ACC112 (cell line): Measurements from ENCODE around the gene ZNF467.

Experiments used
- H2AFZ ChIP-seq: fragments of 200-600 bp; sonication (generic); one replicate; pipeline ENCODE4 v1.6.0; 2017; ENCODE audit warnings: antibody characterized with exemption, low read length; ENCODE audit not compliant: unreplicated experiment
- H3K27ac ChIP-seq: fragments of 200-600 bp; sonication (generic); 2 replicates; pipeline ENCODE4 v1.5.1; 2014; ENCODE audit warnings: low read depth, mild to moderate bottlenecking, antibody characterized with exemption, low read length, moderate library complexity
- H3K27me3 ChIP-seq: fragments of 200-600 bp; sonication (generic); 2 replicates; pipeline ENCODE4 v1.6.1; 2014; ENCODE audit warnings: mild to moderate bottlenecking, antibody characterized with exemption, low read length, moderate library complexity, mixed read lengths; ENCODE audit not compliant: insufficient read depth
- H3K36me3 ChIP-seq: fragments of 200-600 bp; sonication (generic); 2 replicates; pipeline ENCODE4 v1.6.1; 2016; ENCODE audit warnings: mild to moderate bottlenecking, antibody characterized with exemption, low read length, moderate library complexity, mixed read lengths; ENCODE audit not compliant: insufficient read depth
- H3K4me1 ChIP-seq: fragments of 200-600 bp; sonication (generic); one replicate; pipeline ENCODE4 v1.6.1; 2016; ENCODE audit warnings: low read length, mixed read lengths; ENCODE audit not compliant: insufficient read depth, unreplicated experiment, control insufficient read depth
- H3K4me3 ChIP-seq: fragments of 200-600 bp; sonication (generic); 2 replicates; pipeline ENCODE4 v1.5.1; 2014; ENCODE audit warnings: mild to moderate bottlenecking, low read depth, low read length
- H3K79me2 ChIP-seq: fragments of 200-600 bp; sonication (generic); one replicate; pipeline ENCODE4 v1.6.0; 2016; ENCODE audit warnings: low read length; ENCODE audit not compliant: control insufficient read depth, unreplicated experiment, insufficient read depth

The ZNF467 gene

GRCh38 chr7:149742075-149742701, 31.2 kb downstream of the ZNF467 start:
- Histone ChIP-seq H3K27ac (no peak overlapping the region), H3K4me3 (peak overlapping the region; percentile 63)

GRCh38 chr7:149741629-149742028, 31.8 kb downstream of the ZNF467 start:
- Histone ChIP-seq H3K27me3 (peaks cover 32% of the 10 kb centered on the region), H3K4me3 (peak overlapping the region; percentile 63), H3K4me1 (no peaks in the 10 kb centered on the region), H3K27ac (no peak overlapping the region), H3K36me3 (no peaks in the 10 kb centered on the region), H2AFZ (peak overlapping the region; percentile 78), H3K79me2 (no peaks in the 10 kb centered on the region)

More at GRCh38 chr7:149742075-149742701, 31.2 kb downstream of the ZNF467 start:
- no peaks in the 10 kb centered on the region for H3K79me2 ChIP-seq
- H2AFZ ChIP-seq: peak overlapping the region; percentile 78
- H3K27me3 ChIP-seq: peaks cover 38% of the 10 kb centered on the region
- no peaks in the 10 kb centered on the region for H3K4me1 ChIP-seq
- no peaks in the 10 kb centered on the region for H3K36me3 ChIP-seq

- H3K27ac ChIP-seq: no peak overlapping the region
- H2AFZ ChIP-seq: no peak overlapping the region
- peaks cover 7% of the 10 kb centered on the region for H3K4me1 ChIP-seq
- H3K4me3 ChIP-seq: no peak overlapping the region
- H3K36me3 ChIP-seq: no peaks in the 10 kb centered on the region
- no peaks in the 10 kb centered on the region; the same call in 1 of the 2 replicates for H3K27me3 ChIP-seq
- no peaks in the 10 kb centered on the region for H3K79me2 ChIP-seq
These were observed 36.7 kb downstream of the ZNF467 start for GRCh38 chr7:149736478-149737360.

GRCh38 chr7:149735779-149736477, 37.5 kb downstream of the ZNF467 start:
- H3K36me3 ChIP-seq: no peaks in the 10 kb centered on the region
- no peak overlapping the region for H3K27ac ChIP-seq
- no peaks in the 10 kb centered on the region; the same call in 1 of the 2 replicates for H3K27me3 ChIP-seq

GRCh38 chr7:149735181-149735602, 38.2 kb downstream of the ZNF467 start:
- Histone ChIP-seq H3K4me1 (peaks cover 7% of the 10 kb centered on the region), H3K36me3 (no peaks in the 10 kb centered on the region), H3K4me3 (no peak overlapping the region), H3K27ac (no peak overlapping the region), H3K79me2 (no peaks in the 10 kb centered on the region), H3K27me3 (no peaks in the 10 kb centered on the region; the same call in 1 of the 2 replicates), H2AFZ (no peak overlapping the region)

More at GRCh38 chr7:149735779-149736477, 37.5 kb downstream of the ZNF467 start:
- Histone ChIP-seq H3K4me3 (no peak overlapping the region), H2AFZ (no peak overlapping the region), H3K4me1 (peaks cover 7% of the 10 kb centered on the region), H3K79me2 (no peaks in the 10 kb centered on the region)

- Histone ChIP-seq H3K27ac (no peak overlapping the region), H3K4me1 (peaks cover 7% of the 10 kb centered on the region), H3K4me3 (no peak overlapping the region), H3K79me2 (no peaks in the 10 kb centered on the region), H3K27me3 (no peaks in the 10 kb centered on the region; the same call in 1 of the 2 replicates), H3K36me3 (no peaks in the 10 kb centered on the region), H2AFZ (no peak overlapping the region)
These were observed 38.7 kb downstream of the ZNF467 start for GRCh38 chr7:149734791-149735075.

- Histone ChIP-seq H3K4me3 (no peak overlapping the region), H3K79me2 (no peaks in the 10 kb centered on the region), H3K4me1 (peaks cover 7% of the 10 kb centered on the region), H3K27me3 (no peaks in the 10 kb centered on the region; the same call in 1 of the 2 replicates), H2AFZ (no peak overlapping the region), H3K36me3 (no peaks in the 10 kb centered on the region), H3K27ac (no peak overlapping the region)
These were observed 39.2 kb downstream of the ZNF467 start for GRCh38 chr7:149733924-149734790.

- Histone ChIP-seq H3K36me3 (no peaks in the 10 kb centered on the region), H3K27ac (no peak overlapping the region), H3K27me3 (no peaks in the 10 kb centered on the region; the same call in 1 of the 2 replicates)
These were observed 40.1 kb downstream of the ZNF467 start for GRCh38 chr7:149733131-149733923.

GRCh38 chr7:149732611-149733010, 40.8 kb downstream of the ZNF467 start:
- H3K36me3 ChIP-seq: no peaks in the 10 kb centered on the region
- H3K79me2 ChIP-seq: no peaks in the 10 kb centered on the region
- no peak overlapping the region for H2AFZ ChIP-seq
- H3K4me1 ChIP-seq: peaks cover 7% of the 10 kb centered on the region
- no peaks in the 10 kb centered on the region; the same call in 1 of the 2 replicates for H3K27me3 ChIP-seq
- H3K27ac ChIP-seq: no peak overlapping the region
- no peak overlapping the region for H3K4me3 ChIP-seq

More at GRCh38 chr7:149733131-149733923, 40.1 kb downstream of the ZNF467 start:
- Histone ChIP-seq H3K4me1 (peaks cover 7% of the 10 kb centered on the region), H3K79me2 (no peaks in the 10 kb centered on the region), H3K4me3 (no peak overlapping the region), H2AFZ (no peak overlapping the region)
